LNCAP (cell line): ENCODE measurements around the gene ACHE.
A peak's percentile ranks its signal among the peaks of the same experiment; 100 is the strongest.

Experiments used
- CTCF ChIP-seq: fragments of 450-650 bp; IDR thresholded peaks from 2 replicates; pipeline ENCODE4 v1.5.1; 2017; ENCODE audit warnings: mild to moderate bottlenecking

ACHE gene

GRCh38 chr7:100852048-100852872, 43.4 kb downstream of the ACHE start, which contains the start of gene SLC12A9:
Gene SLC12A9 (plus strand): TSS chr7:100852713. CDS start chr7:100854198, 1,485 bp downstream.
- peak; percentile 90 for TF ChIP-seq CTCF

- no peak for TF ChIP-seq CTCF
These were observed 48.3 kb downstream of the ACHE start for GRCh38 chr7:100847360-100847759.

- no peak for TF ChIP-seq CTCF
These were observed 55.1 kb downstream of the ACHE start for GRCh38 chr7:100840470-100841100.
